H1 (cell line): ENCODE data around the gene PAK6. TPM values are rescaled to one million over a fixed set of nuclear protein-coding genes. Genes with fewer than 3 reads are reported as not detected.

Experiments
- EGR1 ChIP-seq: IDR thresholded peaks from 2 replicates; pipeline ENCODE4 v1.6.1; 2011; ENCODE audit warnings: low read depth, low read length, borderline replicate concordance
- EZH2 ChIP-seq: fragments of 200-600 bp; sonication (generic); IDR thresholded peaks from 2 replicates; pipeline ENCODE4 v1.7.1; 2012; ENCODE audit warnings: low read depth, mild to moderate bottlenecking, moderate library complexity, low read length, inconsistent platforms; ENCODE audit not compliant: severe bottlenecking
- KDM1A ChIP-seq: fragments of 200-600, 300-600 bp; sonication (generic); IDR thresholded peaks from 2 replicates; pipeline ENCODE4 v1.7.1; 2016; ENCODE audit warnings: mild to moderate bottlenecking, low read length, borderline replicate concordance
- KDM5A ChIP-seq: fragments of 200-600 bp; IDR thresholded peaks from 2 replicates; pipeline ENCODE4 v1.7.1; 2012; ENCODE audit warnings: mild to moderate bottlenecking, low read length, inconsistent platforms, mixed read lengths
- NRF1 ChIP-seq: IDR thresholded peaks from 2 replicates; pipeline ENCODE4 v1.6.1; 2011; ENCODE audit warnings: mild to moderate bottlenecking, low read depth, low read length, improper control_type of control experiment
- POLR2AphosphoS5 ChIP-seq: IDR thresholded peaks from 2 replicates; pipeline ENCODE4 v1.6.1; 2011; ENCODE audit warnings: low read depth, low read length
- SP1 ChIP-seq: IDR thresholded peaks from 2 replicates; pipeline ENCODE4 v1.6.1; 2011; ENCODE audit warnings: low read depth, low read length
- polyA plus RNA-seq, 7 experiments: library from polyadenylated mRNA; depleted of rRNA in 3 of 7; stranded (reverse) in 5 of 7; unstranded in 2 of 7; fragments of >200 nt in 5 of 7; fragments of 200-250 nt in 2 of 7; gene quantifications; 1 replicate in 5 of 7; 2 replicates in 1 of 7; 4 replicates in 1 of 7; pipeline versions ENCODE4 v1.2.1 to v1.2.3, GENCODE V29; 2011 to 2013; ENCODE audit warnings: missing spikeins in 2 of 7, mixed read lengths in 2 of 7
- total RNA-seq: library from RNA; stranded (reverse); fragmentation: NEBNext Ultra II Directional; extraction: Animal tissue kit (Norgen Biotek cat#: 25700); gene quantifications from 2 replicates; pipeline ENCODE4 v1.2.1, GENCODE V29; 2021
- TF ChIP-seq, protein P1 (sequence below): fragments of 300-600 bp; sonication (generic); IDR thresholded peaks from 2 replicates; pipeline ENCODE4 v1.7.1; 2012; ENCODE audit warnings: low read length, moderate library complexity, mild to moderate bottlenecking, inconsistent platforms; ENCODE audit not compliant: insufficient replicate concordance

Gene PAK6
- total and polyA plus RNA-seq, 2 of the 8 experiments (the other 6 are each of a cell fraction or from before 2014, with no cell fraction given): 6.9 to 9.4 TPM

- TF ChIP-seq, protein P1, sequence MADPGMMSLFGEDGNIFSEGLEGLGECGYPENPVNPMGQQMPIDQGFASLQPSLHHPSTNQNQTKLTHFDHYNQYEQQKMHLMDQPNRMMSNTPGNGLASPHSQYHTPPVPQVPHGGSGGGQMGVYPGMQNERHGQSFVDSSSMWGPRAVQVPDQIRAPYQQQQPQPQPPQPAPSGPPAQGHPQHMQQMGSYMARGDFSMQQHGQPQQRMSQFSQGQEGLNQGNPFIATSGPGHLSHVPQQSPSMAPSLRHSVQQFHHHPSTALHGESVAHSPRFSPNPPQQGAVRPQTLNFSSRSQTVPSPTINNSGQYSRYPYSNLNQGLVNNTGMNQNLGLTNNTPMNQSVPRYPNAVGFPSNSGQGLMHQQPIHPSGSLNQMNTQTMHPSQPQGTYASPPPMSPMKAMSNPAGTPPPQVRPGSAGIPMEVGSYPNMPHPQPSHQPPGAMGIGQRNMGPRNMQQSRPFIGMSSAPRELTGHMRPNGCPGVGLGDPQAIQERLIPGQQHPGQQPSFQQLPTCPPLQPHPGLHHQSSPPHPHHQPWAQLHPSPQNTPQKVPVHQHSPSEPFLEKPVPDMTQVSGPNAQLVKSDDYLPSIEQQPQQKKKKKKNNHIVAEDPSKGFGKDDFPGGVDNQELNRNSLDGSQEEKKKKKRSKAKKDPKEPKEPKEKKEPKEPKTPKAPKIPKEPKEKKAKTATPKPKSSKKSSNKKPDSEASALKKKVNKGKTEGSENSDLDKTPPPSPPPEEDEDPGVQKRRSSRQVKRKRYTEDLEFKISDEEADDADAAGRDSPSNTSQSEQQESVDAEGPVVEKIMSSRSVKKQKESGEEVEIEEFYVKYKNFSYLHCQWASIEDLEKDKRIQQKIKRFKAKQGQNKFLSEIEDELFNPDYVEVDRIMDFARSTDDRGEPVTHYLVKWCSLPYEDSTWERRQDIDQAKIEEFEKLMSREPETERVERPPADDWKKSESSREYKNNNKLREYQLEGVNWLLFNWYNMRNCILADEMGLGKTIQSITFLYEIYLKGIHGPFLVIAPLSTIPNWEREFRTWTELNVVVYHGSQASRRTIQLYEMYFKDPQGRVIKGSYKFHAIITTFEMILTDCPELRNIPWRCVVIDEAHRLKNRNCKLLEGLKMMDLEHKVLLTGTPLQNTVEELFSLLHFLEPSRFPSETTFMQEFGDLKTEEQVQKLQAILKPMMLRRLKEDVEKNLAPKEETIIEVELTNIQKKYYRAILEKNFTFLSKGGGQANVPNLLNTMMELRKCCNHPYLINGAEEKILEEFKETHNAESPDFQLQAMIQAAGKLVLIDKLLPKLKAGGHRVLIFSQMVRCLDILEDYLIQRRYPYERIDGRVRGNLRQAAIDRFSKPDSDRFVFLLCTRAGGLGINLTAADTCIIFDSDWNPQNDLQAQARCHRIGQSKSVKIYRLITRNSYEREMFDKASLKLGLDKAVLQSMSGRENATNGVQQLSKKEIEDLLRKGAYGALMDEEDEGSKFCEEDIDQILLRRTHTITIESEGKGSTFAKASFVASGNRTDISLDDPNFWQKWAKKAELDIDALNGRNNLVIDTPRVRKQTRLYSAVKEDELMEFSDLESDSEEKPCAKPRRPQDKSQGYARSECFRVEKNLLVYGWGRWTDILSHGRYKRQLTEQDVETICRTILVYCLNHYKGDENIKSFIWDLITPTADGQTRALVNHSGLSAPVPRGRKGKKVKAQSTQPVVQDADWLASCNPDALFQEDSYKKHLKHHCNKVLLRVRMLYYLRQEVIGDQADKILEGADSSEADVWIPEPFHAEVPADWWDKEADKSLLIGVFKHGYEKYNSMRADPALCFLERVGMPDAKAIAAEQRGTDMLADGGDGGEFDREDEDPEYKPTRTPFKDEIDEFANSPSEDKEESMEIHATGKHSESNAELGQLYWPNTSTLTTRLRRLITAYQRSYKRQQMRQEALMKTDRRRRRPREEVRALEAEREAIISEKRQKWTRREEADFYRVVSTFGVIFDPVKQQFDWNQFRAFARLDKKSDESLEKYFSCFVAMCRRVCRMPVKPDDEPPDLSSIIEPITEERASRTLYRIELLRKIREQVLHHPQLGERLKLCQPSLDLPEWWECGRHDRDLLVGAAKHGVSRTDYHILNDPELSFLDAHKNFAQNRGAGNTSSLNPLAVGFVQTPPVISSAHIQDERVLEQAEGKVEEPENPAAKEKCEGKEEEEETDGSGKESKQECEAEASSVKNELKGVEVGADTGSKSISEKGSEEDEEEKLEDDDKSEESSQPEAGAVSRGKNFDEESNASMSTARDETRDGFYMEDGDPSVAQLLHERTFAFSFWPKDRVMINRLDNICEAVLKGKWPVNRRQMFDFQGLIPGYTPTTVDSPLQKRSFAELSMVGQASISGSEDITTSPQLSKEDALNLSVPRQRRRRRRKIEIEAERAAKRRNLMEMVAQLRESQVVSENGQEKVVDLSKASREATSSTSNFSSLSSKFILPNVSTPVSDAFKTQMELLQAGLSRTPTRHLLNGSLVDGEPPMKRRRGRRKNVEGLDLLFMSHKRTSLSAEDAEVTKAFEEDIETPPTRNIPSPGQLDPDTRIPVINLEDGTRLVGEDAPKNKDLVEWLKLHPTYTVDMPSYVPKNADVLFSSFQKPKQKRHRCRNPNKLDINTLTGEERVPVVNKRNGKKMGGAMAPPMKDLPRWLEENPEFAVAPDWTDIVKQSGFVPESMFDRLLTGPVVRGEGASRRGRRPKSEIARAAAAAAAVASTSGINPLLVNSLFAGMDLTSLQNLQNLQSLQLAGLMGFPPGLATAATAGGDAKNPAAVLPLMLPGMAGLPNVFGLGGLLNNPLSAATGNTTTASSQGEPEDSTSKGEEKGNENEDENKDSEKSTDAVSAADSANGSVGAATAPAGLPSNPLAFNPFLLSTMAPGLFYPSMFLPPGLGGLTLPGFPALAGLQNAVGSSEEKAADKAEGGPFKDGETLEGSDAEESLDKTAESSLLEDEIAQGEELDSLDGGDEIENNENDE: no peak
- no peak for TF ChIP-seq EZH2
- no peak for TF ChIP-seq EGR1
- no peak for TF ChIP-seq SP1
- TF ChIP-seq KDM5A: no peak
- no peak for TF ChIP-seq POLR2AphosphoS5
- no peak for TF ChIP-seq NRF1
- TF ChIP-seq KDM1A: no peak
These were observed 71.4 kb downstream of the PAK6 start (continued) for GRCh38 chr15:40310001-40310959.
